HCT116 (cell line): ENCODE measurements around the gene MLLT3. TPM values are rescaled to one million over a fixed set of nuclear protein-coding genes. Genes with fewer than 3 reads are reported as not detected.

Source experiments
- ATAC-seq: fragments of 200-7000 bp; cut with Tn5 transposase; 2 replicates; pipeline ENCODE4 v1.9.1; 2020; ENCODE audit warnings: mild to moderate bottlenecking, moderate library complexity
- BruUV-seq: library from RNA; stranded (reverse); fragments of 400-500 nt; replicated peaks from 2 replicates; lab custom pipeline; 2021; lab: Mats Ljungman, UMichigan
- CTCF ChIA-PET: fragments of 300-600 bp; sonication (Branson Sonifier 250); formaldehyde crosslinking; loops from one replicate; lab custom pipeline; 2021; ENCODE audit warnings: antibody characterized with exemption; lab: Charles Lee
- POLR2A ChIA-PET: fragments of 300-600, 350-600 bp; sonication (Branson Sonifier 250); formaldehyde crosslinking; loops from one replicate; lab custom pipeline; 2021; ENCODE audit warnings: antibody characterized with exemption; lab: Charles Lee
- RAD21 ChIA-PET, 2 experiments: fragments of 300-600 bp; sonication (Branson Sonifier 250); formaldehyde crosslinking; loops; one replicate each; lab custom pipeline; 2023; ENCODE audit warnings: low total read pairs in 2 of 2; ENCODE audit not compliant: uncharacterized antibody in 2 of 2, unreplicated experiment in 2 of 2, low non-redundant PET in 1 of 2; lab: Charles Lee
- DNase-seq: peaks from one replicate; pipeline ENCODE4 v3.0.0-alpha.2; 2010; ENCODE audit warnings: low read depth, low spot score
- H2AFZ ChIP-seq: fragments of 200-600 bp; shearing (Covaris generic), sonication (generic); 2 replicates; pipeline ENCODE4 v1.6.1; 2017; ENCODE audit warnings: low read depth, mixed run types, mixed read lengths, antibody characterized with exemption, low read length; ENCODE audit not compliant: poor library complexity, severe bottlenecking
- H3K27ac ChIP-seq: 2 replicates; pipeline ENCODE4 v1.5.1; 2012; ENCODE audit warnings: low read depth, low read length
- H3K27me3 ChIP-seq: fragments of 200-600 bp; sonication (generic); 2 replicates; pipeline ENCODE4 v1.6.1; 2016; ENCODE audit warnings: mixed run types, low read length, mixed read lengths; ENCODE audit not compliant: insufficient read depth
- H3K36me3 ChIP-seq, 2 experiments: fragments of 200-500 bp in 1 of 2; fragments of 200-600 bp in 1 of 2; sonication (Bioruptor generic) in 1 of 2; sonication (generic) in 1 of 2; 2 replicates each; pipeline versions ENCODE4 v1.5.1 to v1.6.1; 2014 to 2016; ENCODE audit warnings: low read length in 2 of 2, inconsistent platforms in 1 of 2, mixed read lengths in 1 of 2, mixed run types in 1 of 2; ENCODE audit not compliant: insufficient read depth in 2 of 2, control insufficient read depth in 1 of 2
- H3K4me1 ChIP-seq, 2 experiments: fragments of 200-600 bp in 1 of 2; sonication (generic) in 1 of 2; 2 replicates each; pipeline versions ENCODE4 v1.5.1 to v1.6.1; 2012 to 2017; ENCODE audit warnings: low read length in 2 of 2, inconsistent platforms in 1 of 2, mild to moderate bottlenecking in 1 of 2, mixed read lengths in 1 of 2, mixed run types in 1 of 2, moderate library complexity in 1 of 2; ENCODE audit not compliant: insufficient read depth in 2 of 2, control insufficient read depth in 1 of 2
- H3K4me2 ChIP-seq: fragments of 200-600 bp; sonication (generic); 2 replicates; pipeline ENCODE4 v1.6.1; 2017; ENCODE audit warnings: mixed run types, low read length, mixed read lengths
- H3K4me3 ChIP-seq, 2 experiments: fragments of 200-600 bp in 1 of 2; sonication (generic) in 1 of 2; replicated peaks in 1 of 2; 2 replicates each; pipeline ENCODE4 v1.5.1; 2011 to 2016; ENCODE audit warnings: low read length in 2 of 2, control low read depth in 1 of 2, low read depth in 1 of 2, mild to moderate bottlenecking in 1 of 2, mixed read lengths in 1 of 2, mixed run types in 1 of 2
- H3K79me2 ChIP-seq: fragments of 200-600 bp; sonication (generic); 2 replicates; pipeline ENCODE4 v1.6.1; 2017; ENCODE audit warnings: mild to moderate bottlenecking, mixed run types, low read length, moderate library complexity, mixed read lengths; ENCODE audit not compliant: insufficient read depth
- H3K9ac ChIP-seq: fragments of 200-600 bp; sonication (generic); 2 replicates; pipeline ENCODE4 v1.6.1; 2016; ENCODE audit warnings: low read length, mixed read lengths
- H3K9me2 ChIP-seq: fragments of 200-600 bp; sonication (generic), shearing (Covaris generic); 2 replicates; pipeline ENCODE4 v1.6.1; 2017; ENCODE audit warnings: mixed run types, mild to moderate bottlenecking, moderate library complexity; ENCODE audit not compliant: insufficient read depth
- H3K9me3 ChIP-seq, 2 experiments: fragments of 200-500 bp in 1 of 2; fragments of 200-600 bp in 1 of 2; sonication (Bioruptor generic) in 1 of 2; sonication (generic) in 1 of 2; 2 replicates each; pipeline ENCODE4 v1.6.1; 2014 to 2017; ENCODE audit warnings: low read length in 2 of 2, mixed read lengths in 2 of 2, inconsistent platforms in 1 of 2, low read depth in 1 of 2, mild to moderate bottlenecking in 1 of 2, mixed run types in 1 of 2, moderate library complexity in 1 of 2; ENCODE audit not compliant: control insufficient read depth in 1 of 2, insufficient read depth in 1 of 2
- H4K20me1 ChIP-seq: fragments of 200-600 bp; sonication (generic), shearing (Covaris generic); 2 replicates; pipeline ENCODE4 v1.6.1; 2017; ENCODE audit warnings: mixed run types, mild to moderate bottlenecking, moderate library complexity; ENCODE audit not compliant: insufficient read depth
- CBX3 ChIP-seq: IDR thresholded peaks from 2 replicates; pipeline ENCODE4 v1.6.1; 2012; ENCODE audit warnings: low read depth
- CEBPB ChIP-seq: IDR thresholded peaks from 2 replicates; pipeline ENCODE4 v1.6.1; 2012; ENCODE audit warnings: low read depth
- EGR1 ChIP-seq: IDR thresholded peaks from 2 replicates; pipeline ENCODE4 v1.6.1; 2012; ENCODE audit warnings: low read depth
- ELF1 ChIP-seq: IDR thresholded peaks from 2 replicates; pipeline ENCODE4 v1.6.1; 2012; ENCODE audit warnings: low read depth, borderline replicate concordance
- EZH2phosphoT487 ChIP-seq: fragments of 200-600 bp; IDR thresholded peaks from 2 replicates; pipeline ENCODE4 v1.6.1; 2018; ENCODE audit warnings: antibody characterized with exemption, borderline replicate concordance
- FOSL1 ChIP-seq: IDR thresholded peaks from 2 replicates; pipeline ENCODE4 v1.6.1; 2012; ENCODE audit warnings: low read depth
- JUND ChIP-seq: IDR thresholded peaks from 2 replicates; pipeline ENCODE4 v1.6.1; 2012
- POLR2AphosphoS5 ChIP-seq: IDR thresholded peaks from 2 replicates; pipeline ENCODE4 v1.6.1; 2011; ENCODE audit warnings: mild to moderate bottlenecking, low read depth, low read length, moderate library complexity
- RAD21 ChIP-seq: IDR thresholded peaks from 2 replicates; pipeline ENCODE4 v1.6.1; 2012; ENCODE audit warnings: low read depth, mild to moderate bottlenecking
- SIN3A ChIP-seq: IDR thresholded peaks from 2 replicates; pipeline ENCODE4 v1.6.1; 2012; ENCODE audit warnings: low read depth
- SP1 ChIP-seq: IDR thresholded peaks from 2 replicates; pipeline ENCODE4 v1.6.1; 2012; ENCODE audit warnings: low read depth
- SRF ChIP-seq: IDR thresholded peaks from 2 replicates; pipeline ENCODE4 v1.6.1; 2012; ENCODE audit warnings: low read depth
- TCF7L2 ChIP-seq: IDR thresholded peaks from 2 replicates; pipeline ENCODE4 v1.7.0; 2011; ENCODE audit warnings: borderline replicate concordance, inconsistent platforms; ENCODE audit not compliant: insufficient read depth, insufficient read length; ENCODE audit errors: extremely low read depth
- YY1 ChIP-seq: IDR thresholded peaks from 2 replicates; pipeline ENCODE4 v1.6.1; 2011; ENCODE audit warnings: low read length, low read depth, moderate library complexity, mild to moderate bottlenecking; ENCODE audit not compliant: insufficient replicate concordance; ENCODE audit errors: extremely low read depth
- ZFX ChIP-seq: fragments of 450-650 bp; IDR thresholded peaks from 2 replicates; pipeline ENCODE4 v1.6.1; 2017
- ZNF274 ChIP-seq: fragments of 200-500 bp; sonication (Bioruptor generic); IDR thresholded peaks from 2 replicates; pipeline ENCODE4 v1.6.1; 2014; ENCODE audit warnings: mild to moderate bottlenecking, low read depth, low read length, inconsistent platforms
- intact Hi-C: fragments of 100-400 bp; cut with micrococcal nuclease; formaldehyde crosslinking; loops from 2 replicates; pipeline ENCODE4 v1.10.0; 2022
- total RNA-seq: library from RNA; stranded (reverse); gene quantifications from one replicate; pipeline ENCODE4 v1.2.1, GENCODE V29; 2021; ENCODE audit not compliant: unreplicated experiment
- TF ChIP-seq, protein P1 (sequence below): IDR thresholded peaks from 2 replicates; pipeline ENCODE4 v1.6.1; 2012
- TF ChIP-seq, protein P2 (sequence below): IDR thresholded peaks from 2 replicates; pipeline ENCODE4 v1.6.1; 2012; ENCODE audit warnings: low read depth
- TF ChIP-seq, protein P3 (sequence below): IDR thresholded peaks from 2 replicates; pipeline ENCODE4 v1.6.1; 2012
- TF ChIP-seq, protein P4 (sequence below), 3 experiments: fragments of 200-600 bp in 1 of 3; sonication (generic) in 1 of 3; IDR thresholded peaks in 2 of 3; conservative IDR thresholded peaks in 1 of 3; 2 replicates each; pipeline ENCODE4 v1.5.1; 2012 to 2017; ENCODE audit warnings: low read depth in 2 of 3, low read length in 2 of 3, antibody characterized with exemption in 1 of 3, borderline replicate concordance in 1 of 3, control low read depth in 1 of 3, mild to moderate bottlenecking in 1 of 3, mixed read lengths in 1 of 3, mixed run types in 1 of 3, moderate library complexity in 1 of 3; ENCODE audit not compliant: insufficient read depth in 1 of 3

The MLLT3 gene
- total RNA-seq, 1 experiment from 2014 or later = 4.3 TPM

DNA sequence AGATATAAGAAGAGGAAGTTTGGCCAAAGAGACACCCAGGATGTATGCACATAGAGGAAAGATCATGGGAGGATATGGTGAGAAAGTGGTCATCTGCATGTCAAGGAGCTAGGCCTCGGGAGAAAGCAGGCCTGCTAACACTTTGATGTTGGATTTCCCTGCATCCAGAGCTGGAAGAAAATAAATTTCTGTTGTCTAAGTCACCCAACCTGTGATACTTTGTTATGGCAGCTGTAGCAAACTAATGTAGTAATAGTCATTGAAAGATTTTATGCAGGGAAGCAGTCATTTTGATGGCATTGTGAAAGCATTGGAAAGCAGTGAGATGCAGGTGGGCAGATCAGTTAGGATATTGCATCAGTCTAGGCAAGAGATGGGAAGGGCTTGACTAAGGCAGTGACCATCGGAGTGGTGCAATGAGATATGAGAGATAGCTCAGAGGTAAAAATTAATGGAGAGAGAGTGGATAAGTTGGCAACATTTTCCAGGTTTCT, 37.2 kb upstream of the MLLT3 start:
- H3K4me3 ChIP-seq = peak overlapping the region; percentile 48 to 62
- DNase-seq = no peak
- peak overlapping the region; percentile 80 for H3K4me2 ChIP-seq
- no peaks in the 10 kb centered on the region for H4K20me1 ChIP-seq
- no peak overlapping the region for H2AFZ ChIP-seq
- TF ChIP-seq ELF1 (no peak), SP1 (no peak), POLR2AphosphoS5 (no peak), RAD21 (no peak), TCF7L2 (no peak), JUND (no peak), YY1 (no peak), SIN3A (no peak), CBX3 (no peak), FOSL1 (no peak), CEBPB (no peak), SRF (no peak), ZNF274 (no peak), EZH2phosphoT487 (no peak), ZFX (no peak), EGR1 (no peak)
- TF ChIP-seq, protein P1, sequence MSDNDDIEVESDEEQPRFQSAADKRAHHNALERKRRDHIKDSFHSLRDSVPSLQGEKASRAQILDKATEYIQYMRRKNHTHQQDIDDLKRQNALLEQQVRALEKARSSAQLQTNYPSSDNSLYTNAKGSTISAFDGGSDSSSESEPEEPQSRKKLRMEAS = no peak
- TF ChIP-seq, protein P2, sequence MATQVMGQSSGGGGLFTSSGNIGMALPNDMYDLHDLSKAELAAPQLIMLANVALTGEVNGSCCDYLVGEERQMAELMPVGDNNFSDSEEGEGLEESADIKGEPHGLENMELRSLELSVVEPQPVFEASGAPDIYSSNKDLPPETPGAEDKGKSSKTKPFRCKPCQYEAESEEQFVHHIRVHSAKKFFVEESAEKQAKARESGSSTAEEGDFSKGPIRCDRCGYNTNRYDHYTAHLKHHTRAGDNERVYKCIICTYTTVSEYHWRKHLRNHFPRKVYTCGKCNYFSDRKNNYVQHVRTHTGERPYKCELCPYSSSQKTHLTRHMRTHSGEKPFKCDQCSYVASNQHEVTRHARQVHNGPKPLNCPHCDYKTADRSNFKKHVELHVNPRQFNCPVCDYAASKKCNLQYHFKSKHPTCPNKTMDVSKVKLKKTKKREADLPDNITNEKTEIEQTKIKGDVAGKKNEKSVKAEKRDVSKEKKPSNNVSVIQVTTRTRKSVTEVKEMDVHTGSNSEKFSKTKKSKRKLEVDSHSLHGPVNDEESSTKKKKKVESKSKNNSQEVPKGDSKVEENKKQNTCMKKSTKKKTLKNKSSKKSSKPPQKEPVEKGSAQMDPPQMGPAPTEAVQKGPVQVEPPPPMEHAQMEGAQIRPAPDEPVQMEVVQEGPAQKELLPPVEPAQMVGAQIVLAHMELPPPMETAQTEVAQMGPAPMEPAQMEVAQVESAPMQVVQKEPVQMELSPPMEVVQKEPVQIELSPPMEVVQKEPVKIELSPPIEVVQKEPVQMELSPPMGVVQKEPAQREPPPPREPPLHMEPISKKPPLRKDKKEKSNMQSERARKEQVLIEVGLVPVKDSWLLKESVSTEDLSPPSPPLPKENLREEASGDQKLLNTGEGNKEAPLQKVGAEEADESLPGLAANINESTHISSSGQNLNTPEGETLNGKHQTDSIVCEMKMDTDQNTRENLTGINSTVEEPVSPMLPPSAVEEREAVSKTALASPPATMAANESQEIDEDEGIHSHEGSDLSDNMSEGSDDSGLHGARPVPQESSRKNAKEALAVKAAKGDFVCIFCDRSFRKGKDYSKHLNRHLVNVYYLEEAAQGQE = no peak
- TF ChIP-seq, protein P3, sequence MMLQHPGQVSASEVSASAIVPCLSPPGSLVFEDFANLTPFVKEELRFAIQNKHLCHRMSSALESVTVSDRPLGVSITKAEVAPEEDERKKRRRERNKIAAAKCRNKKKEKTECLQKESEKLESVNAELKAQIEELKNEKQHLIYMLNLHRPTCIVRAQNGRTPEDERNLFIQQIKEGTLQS = no peak
- TF ChIP-seq, protein P4, sequence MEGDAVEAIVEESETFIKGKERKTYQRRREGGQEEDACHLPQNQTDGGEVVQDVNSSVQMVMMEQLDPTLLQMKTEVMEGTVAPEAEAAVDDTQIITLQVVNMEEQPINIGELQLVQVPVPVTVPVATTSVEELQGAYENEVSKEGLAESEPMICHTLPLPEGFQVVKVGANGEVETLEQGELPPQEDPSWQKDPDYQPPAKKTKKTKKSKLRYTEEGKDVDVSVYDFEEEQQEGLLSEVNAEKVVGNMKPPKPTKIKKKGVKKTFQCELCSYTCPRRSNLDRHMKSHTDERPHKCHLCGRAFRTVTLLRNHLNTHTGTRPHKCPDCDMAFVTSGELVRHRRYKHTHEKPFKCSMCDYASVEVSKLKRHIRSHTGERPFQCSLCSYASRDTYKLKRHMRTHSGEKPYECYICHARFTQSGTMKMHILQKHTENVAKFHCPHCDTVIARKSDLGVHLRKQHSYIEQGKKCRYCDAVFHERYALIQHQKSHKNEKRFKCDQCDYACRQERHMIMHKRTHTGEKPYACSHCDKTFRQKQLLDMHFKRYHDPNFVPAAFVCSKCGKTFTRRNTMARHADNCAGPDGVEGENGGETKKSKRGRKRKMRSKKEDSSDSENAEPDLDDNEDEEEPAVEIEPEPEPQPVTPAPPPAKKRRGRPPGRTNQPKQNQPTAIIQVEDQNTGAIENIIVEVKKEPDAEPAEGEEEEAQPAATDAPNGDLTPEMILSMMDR (IDR thresholded peaks at IDR 0.05 in 2 of 3, conservative IDR thresholded peaks at IDR 0.05 in 1 of 3; ENCODE audit: borderline replicate concordance in 1 of 3, insufficient read depth in 1 of 3, low read depth in 2 of 3, low read length in 2 of 3) = no peak
- TF ChIP-seq, all 23 proteins: peak for 0
- peaks cover 3% of the 10 kb centered on the region; the same call in 1 of the 2 replicates for H3K9me2 ChIP-seq
- ChIA-PET POLR2A (interaction anchor here (0.6 to 1.2 kb wide), 4 partner anchors 25 to 528 kb away, joined by 3 to 12 read pairs (median 4); partner anchors contain the start of gene FOCAD), RAD21 (no interaction called here), CTCF (interaction anchor here (1.2 kb wide), 1 partner anchor 10 kb away, joined by 3 read pairs; no protein-coding TSS in a partner anchor)
- no peaks in the 10 kb centered on the region for H3K27me3 ChIP-seq
- BruUV-seq = no TSS peak
- no peaks in the 10 kb centered on the region for H3K9me3 ChIP-seq
- no peak overlapping the region for H3K9ac ChIP-seq
- peaks cover 0 to 11% of the 10 kb centered on the region in 2 experiments; a peak in 1 of 4 replicates for H3K4me1 ChIP-seq
- intact Hi-C loops = no loop called here
- no peak overlapping the region for H3K27ac ChIP-seq
- no peaks in the 10 kb centered on the region for H3K36me3 ChIP-seq
- ATAC-seq = no peak
- 0 out of 2 replicates have a peak, but pooled peaks cover 3% of the 10 kb centered on the region for H3K79me2 ChIP-seq
